GM21723 (cell line): Measurements from ENCODE around the gene MACROD2.

Experiments
- ATAC-seq: cut with Tn5 transposase; IDR thresholded peaks from one replicate; pipeline ENCODE4 v1.9.1; 2021; ENCODE audit warnings: mild to moderate bottlenecking, moderate library complexity; ENCODE audit not compliant: unreplicated experiment

MACROD2 gene

DNA sequence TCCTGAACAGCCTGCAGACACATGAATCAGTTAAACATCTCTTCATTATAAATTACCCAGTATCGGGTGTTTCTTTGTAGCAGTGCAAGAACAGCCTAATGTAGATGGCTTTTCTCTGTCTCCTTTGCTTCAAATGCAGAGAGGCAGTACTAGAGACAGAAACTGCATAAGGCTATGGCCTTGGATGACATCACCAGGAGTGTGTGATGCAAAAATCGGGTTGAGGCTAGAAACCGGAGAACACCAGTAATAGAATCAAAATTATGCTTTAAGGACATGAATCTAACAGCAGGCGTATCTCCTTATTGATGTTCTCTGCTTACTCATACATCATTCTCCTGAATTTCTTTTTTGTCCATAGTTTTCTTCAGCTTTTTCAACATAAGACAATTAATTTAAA lies 391.4 kb downstream of the MACROD2 start:
- no peak for ATAC-seq

DNA sequence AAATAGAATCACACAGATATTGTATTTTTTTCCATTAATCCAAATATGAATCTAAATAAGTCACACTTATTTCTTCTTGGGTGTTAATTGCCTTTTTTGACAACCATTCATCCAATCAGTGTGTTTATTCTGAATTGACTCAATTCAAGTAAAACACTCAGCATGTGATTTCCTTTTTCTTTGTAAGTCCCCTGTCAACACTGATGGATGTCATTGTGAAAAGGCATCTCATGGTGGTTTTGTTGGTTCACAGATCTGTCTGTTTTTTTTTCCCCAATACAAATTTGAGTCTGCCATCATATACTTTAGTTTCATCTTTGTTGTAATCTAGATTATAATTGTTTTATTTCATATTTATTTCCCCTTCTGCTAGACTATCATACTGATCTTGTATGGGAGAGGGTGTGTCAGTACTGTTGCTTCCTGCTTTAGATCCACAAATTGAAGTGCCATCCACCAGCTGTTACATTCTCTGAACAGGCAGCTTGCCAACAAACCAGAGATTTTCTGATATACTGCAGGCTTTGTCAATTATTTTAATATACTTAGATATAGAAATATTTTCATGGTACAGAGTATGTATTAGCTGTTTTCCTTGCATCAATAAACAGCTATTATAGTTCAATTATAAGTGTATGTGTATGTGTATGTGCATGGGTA lies 406.3 kb downstream of the MACROD2 start:
- ATAC-seq = no peak

DNA sequence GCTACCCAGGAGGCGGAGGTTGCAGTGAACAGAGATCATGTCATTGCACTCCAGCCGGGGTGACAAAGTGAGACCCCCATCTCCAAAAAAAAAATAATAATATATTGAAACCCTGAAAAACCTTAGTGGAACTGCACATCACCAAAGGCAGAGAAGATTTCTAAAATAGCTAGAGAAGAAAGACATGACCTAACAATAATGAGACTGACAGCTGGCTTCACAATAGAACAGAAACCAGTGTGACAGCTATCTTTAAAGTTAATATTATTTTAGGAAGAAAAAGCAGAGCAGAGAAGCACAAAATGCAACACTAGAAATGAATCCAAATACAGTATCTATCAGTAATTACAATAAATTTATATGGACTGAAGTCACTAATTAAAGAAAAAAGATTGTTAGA lies 409.2 kb downstream of the MACROD2 start:
- no peak for ATAC-seq

DNA sequence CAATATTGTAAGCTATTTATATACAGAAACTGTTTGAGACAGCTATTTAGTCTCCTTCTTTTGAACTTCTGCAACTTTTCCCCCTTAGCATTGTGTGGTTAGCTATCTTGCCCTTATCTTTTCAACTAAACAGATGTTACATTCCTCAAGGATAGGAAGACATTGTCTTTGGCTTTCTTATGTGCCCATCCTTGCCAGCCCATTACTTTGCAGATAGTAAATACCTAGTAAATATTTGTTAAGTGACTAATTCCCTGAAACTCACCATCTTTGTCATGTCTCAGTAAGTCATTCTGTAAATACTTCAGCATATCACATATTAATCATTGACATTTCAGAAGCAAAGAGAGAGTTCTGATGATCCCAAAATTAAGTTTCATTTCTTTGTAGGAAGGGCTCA lies 411.2 kb downstream of the MACROD2 start:
- no peak for ATAC-seq

DNA sequence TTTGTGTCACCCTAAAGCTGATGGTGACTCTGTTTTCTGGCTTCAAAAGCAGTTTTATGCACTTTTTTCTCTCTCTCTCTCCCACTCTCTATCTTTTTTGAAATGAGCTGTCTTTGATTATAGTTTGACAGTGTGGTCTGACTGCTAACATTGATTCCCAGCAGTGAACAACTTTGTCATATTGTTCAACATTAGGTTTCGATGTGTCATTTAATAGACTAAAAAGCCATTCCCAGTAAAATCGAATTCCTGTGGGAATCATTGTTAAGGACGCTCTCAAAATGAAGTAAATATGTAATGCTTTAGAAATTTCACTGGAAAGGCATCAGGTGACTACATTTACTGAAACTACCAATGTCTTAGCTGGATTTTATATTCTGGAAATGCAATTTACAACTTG lies 412.0 kb downstream of the MACROD2 start:
- ATAC-seq = no peak

DNA sequence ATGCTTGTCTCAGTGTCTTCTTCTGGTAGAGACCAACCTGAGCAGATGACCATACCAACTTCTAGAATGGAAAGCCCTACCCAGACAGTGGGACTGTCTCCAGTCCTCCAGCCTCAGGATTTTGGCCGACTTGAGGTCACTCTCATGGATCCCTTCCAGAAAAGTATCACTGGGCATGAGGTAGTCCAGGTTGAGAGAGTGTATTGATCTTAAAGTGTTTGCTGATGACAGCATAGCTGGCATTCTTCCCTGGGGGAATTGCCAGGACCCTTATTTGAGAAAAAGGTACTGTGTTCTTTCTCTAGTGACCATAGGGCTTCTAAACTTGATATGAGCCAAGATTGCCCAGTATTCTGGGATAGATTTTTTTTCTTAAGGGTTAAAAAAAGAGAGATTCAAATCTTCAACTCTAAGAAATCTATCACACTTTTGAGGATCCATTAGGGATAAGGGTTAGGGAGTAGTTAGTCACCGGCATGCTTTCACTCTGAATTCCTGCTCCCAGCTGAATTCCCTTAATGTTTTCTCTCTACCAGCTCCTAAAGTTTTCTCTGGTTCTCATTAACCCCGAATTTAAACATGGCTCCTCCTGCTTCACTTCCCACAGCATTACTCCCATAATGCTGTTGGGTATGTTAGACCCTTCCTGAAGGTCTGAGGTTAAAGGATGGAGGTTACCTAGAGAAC lies 415.7 kb downstream of the MACROD2 start:
- no peak for ATAC-seq

DNA sequence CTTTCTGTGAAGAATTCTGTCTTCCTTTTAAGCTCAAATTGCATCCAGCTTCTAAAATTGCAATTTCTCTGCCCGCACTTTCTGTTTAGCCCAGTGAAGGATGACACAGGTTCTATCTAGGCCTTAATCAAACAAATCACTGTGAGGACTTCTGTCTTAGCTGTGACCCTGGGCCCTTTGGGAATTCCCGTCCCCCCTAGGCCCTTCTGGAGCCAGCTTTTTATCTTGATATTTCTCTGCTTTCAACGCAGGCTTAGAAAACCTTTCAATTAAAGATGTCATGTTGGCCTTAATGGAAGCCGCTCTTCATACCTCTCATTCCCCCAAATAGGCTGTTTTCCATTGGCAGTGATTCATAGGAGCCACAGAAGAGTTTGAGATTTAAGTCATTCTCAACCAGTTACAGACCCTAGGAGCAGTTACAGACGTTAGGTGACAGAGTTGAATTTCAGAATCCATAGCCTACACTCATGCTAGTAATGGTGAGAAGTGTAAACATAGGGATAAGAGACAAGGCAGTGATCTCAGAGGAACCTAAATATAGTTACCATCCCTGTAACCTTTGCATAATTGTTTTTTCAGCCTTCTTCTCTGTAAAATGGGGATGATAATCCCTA lies 416.9 kb downstream of the MACROD2 start:
- ATAC-seq = no peak

DNA sequence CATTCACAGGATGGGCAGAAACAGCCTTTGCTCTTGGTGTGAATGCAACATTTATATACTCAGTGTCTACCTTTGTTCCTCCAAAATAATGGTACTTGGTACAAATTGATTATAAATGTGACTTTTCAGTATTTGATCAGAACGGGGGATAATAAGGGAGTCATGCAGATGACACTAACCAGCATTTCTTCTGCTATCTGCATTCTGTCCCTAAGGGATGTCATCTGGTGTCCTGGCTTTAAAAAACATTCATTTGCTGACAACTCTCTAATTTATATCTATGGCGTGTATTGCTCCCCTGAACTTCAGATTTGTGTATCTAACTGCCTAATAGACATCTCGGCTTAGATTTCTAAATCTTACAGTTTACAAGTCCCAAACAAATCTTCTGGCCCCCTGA lies 418.5 kb downstream of the MACROD2 start:
- ATAC-seq = no peak

DNA sequence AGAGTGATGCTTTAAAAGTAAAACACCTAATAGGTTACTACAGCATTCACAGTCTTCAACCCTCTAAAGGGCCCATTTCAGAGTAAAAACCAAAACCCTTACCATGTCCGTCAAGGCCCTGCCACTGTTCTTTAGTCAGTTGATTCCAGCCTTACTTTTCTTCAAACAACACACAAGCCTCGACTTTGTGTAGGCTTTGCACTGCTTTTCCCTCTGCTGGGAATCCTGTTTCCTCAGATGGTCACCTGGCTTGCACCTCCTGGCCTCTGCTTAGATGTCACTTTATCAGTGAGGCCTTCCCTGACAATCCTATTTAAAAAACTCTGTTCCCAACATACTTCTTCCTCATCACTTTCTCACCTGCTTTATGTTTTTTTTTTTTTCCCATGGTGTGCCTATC lies 419.2 kb downstream of the MACROD2 start:
- ATAC-seq = no peak

DNA sequence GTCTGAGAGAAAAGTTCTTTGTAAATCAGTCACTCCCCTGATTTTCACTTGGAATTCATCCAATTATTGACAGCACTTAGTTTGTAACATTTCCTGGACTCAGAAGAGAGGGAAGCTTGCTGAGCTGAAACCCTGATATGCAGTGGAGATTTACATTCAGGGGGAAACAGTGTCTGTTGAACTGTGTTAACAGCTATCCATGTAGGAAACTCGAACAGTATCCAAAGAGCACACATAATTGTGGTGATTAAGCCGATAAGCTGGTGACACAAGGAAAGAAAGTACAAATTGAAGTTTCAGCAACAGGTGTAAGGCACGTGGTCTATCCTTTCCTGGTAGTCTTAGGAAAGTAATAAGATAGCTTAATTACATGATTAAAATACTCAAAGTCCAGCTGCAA lies 420.2 kb downstream of the MACROD2 start:
- no peak for ATAC-seq

DNA sequence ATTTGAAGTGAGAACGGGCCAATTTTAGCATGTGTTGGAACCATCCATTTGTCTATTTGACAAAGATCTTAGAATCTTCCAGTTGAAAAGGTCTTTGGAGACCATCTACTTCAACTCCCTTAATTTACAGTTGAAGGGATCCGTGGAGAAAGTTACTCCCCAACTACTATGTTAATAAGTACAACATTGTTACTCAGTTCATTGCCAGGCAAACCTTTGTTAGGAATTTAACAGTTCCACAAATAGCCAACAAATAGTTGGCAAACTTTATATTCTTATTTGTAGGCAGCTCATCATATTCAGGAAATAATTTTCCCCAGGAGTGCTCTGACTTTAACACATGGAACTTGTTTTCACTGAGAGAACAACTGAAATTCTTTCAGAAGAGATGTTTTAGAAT lies 423.1 kb downstream of the MACROD2 start:
- ATAC-seq = no peak

DNA sequence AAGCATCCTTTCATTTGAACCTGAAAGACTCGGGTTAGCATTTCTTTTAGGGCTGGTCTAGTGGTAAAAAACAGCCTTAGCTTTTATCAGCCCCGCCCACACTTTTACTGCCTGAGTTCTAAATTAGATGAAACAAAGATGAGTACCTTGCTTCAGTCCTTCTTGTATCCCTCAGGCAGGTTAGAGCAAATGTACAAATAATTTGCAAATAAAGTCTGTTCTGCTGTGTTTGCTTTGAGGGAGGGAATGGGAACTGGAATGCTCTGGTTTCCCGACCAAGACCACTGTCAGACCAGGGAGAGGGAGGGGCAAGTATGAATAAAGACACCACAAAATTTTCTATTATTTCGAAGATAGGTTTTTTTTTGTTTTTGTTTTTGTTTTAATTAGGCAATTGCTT lies 427.6 kb downstream of the MACROD2 start:
- no peak for ATAC-seq

DNA sequence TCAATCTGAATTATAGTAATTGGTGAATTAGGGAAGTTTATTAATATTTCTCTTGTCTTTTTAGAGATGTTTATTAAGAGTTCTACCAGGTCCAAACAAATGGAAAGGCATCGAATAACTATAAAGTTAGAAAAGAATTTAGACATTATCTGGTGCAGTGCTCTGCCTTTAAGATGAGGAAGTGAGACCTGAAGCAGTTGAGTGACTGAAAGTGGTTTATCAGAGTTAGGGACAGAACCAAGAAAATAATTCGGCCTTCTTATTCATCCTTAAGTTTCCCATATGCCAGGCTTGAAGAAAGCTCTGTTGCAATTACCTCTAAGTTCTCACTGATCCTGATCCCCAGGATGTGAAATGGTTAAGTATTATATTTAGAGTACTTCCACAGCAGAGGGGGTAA lies 436.3 kb downstream of the MACROD2 start:
- no peak for ATAC-seq

DNA sequence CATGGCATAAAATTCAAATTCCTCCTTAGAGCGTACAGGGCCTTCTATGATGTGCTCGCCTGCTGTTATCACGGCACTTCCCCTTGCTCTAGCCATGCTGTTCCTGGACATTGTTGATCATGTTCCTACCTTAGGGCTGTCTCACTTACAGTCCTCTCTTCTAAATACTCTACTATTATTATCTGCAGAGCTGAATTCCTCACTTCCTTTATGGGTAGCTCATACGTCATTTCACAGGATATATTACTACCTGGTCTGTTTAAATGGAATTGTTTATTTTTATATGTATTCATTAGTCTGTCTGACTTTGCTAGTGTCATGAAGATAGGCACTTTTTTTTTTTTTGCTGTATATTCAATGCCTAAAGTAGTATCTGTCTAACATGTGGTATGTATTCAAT lies 436.8 kb downstream of the MACROD2 start:
- ATAC-seq = no peak

DNA sequence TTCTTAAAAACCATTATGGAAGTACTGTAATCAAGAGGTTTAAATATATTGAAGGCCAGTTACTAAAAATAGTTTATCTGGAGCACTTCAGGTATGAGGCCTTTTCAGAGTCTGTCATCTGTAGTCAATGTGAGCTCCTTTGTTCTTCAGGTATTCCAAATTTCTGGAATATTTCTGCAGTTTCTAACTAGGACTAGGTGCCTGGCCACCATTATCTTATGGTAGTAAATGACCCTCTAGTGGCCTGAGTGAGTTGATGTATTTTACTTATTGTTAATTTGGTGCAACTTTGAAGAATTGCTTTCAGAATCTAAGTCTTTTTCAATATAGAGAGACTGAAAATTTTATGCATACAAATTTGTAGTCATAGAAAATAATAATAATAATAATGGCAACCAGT lies 437.3 kb downstream of the MACROD2 start:
- ATAC-seq = no peak

DNA sequence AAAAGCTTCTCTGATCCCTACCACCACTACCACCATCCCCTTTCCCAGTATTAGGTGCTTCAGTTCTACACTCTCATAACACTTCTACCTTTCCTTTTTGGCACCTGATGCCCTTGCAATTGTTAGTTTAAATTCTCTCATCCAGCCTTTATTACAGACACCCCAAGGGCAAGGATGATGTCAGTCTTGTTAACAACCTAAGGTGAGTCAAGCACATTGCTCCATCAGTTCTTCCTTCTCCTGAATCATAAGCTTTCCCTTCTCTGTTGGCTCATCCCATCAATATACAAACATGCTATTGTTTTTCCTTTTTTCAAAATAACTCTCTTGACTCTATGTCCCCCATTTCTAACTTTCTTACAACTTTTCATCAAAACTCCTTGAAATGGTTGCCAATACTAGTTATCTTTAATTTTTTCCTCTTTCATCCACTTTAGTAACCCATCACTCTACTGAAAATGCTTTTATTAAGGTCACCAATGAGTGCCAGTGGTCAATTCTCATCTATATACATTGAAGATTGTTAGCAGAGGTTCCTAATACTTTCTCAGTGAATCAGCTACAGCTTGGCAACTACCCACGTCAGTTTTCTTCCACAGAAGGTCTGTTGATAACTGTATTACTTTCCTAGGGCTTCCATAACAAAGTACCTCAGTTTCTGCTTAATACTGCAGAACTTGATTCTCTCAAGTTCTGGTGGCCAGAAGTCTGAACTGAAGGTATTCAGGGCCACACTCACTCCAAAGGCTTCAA lies 439.2 kb downstream of the MACROD2 start:
- no peak for ATAC-seq

DNA sequence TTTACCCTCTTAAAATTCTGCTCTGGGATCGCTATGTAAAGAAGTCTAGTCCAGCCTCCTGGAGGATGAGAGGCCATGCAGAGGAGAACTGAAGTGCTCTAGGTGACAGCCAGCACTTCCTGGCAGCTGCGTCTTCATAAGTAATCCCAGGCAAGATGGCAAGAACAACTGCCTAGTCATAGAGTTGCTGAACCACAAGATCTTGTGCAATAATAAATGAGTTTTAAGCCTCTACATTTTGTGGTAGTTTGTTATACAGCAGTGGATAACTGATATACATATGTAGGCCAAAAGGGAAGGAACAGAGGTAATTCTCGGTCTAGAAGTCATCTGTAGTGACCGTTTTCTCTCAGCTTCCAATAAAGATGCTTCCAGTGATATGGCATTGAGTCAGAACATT lies 445.9 kb downstream of the MACROD2 start:
- ATAC-seq = no peak

DNA sequence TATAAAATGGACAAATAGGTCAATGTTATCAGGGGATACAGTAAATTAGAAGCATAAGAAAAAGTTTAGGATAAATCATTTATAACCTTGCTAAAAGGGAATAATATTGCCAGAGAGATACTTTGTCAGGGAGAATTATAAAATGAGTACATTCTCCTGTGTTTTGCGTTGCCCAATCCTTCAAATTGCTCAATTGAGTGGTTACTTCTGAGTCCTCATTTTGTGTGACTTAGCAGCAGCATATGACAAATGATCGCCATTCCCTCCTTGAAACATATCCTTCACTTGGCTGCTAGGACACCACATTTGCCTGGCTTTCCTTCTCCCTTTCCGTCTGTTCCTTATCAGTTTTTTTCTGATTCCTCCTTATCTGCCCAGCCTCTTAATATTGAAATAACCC lies 448.8 kb downstream of the MACROD2 start:
- ATAC-seq = no peak

DNA sequence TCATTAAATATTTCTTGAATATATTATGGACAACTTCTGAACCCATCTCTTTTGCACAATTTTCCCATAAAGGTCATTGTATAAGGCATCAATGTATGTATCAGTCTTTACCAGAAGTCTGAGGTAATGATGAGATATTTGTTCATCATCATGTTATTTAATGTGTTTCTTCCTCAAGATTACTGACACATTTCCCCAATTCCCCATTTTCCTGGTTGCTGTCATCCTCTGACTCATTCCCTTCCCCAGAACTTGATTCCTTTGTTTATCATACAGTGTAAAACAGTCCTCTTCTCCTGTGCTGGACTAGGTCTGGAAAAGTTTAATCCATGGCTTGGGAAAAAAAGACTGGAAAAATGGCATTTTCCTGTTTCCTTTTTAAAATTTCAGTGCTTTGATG lies 450.0 kb downstream of the MACROD2 start:
- no peak for ATAC-seq

DNA sequence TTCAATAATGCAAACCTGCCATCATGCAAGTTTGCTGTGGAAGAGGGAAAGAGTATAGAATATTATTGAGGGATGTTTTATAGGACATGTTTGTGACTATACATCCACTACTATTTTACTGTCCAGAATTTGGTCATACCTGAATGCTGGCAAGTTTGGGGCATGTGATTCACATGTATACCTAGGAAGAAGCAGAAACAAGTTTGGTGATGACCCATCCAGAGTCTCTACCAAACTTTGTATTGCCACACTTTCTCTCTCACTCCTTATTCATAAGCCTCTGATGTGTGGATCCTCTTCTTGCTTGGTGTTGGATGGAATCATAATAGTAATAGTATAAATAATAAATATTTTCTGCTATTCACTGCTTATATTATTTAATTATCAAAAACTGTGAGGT lies 450.6 kb downstream of the MACROD2 start:
- no peak for ATAC-seq

DNA sequence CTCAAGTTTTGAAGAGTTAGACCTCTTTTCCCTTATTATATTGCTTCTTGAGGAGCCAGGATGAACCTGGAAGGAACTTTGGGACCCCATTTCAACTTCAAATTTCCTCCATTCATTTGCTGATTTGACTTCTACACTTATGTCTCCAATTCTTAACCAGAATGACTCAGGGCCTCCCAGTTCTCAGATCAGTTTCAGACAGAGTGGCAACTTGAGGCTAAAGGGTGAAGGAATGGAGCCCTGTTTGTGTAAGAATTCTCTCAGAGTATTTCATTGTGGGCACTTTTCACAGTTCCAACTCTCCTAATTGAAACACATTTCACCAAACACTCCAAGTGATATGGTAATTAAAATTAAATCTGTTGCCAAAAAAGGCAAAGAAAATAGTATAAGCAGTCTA lies 451.1 kb downstream of the MACROD2 start:
- ATAC-seq = no peak

DNA sequence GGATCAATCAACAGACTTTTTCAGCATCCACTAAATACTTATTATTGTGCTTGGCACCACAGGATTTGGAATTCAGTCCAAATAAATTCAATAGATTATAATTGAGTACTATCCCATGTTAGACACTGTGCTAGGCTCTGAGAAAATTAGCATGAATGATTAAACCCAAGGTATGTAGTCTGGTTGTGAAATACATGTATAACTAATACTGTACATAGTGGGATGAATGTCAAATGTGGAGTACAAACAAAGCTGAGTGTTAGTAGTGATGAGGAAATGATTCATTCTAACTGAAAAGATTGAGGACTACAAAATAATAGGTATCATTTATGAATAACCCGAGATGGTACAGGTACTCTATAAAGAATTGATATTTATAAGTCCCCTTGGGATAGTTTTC lies 454.0 kb downstream of the MACROD2 start:
- no peak for ATAC-seq
